PC-3 (cell line): Measurements from ENCODE around the gene CCNI. TPM values are rescaled to one million over a fixed set of nuclear protein-coding genes. Genes with fewer than 3 reads are reported as not detected.

Source experiments
- ATAC-seq: fragments of 200-7000 bp; cut with Tn5 transposase; 2 replicates; pipeline ENCODE4 v1.9.1; 2020; ENCODE audit warnings: mild to moderate bottlenecking, moderate library complexity
- BruUV-seq: library from RNA; stranded (reverse); fragments of 400-500 nt; replicated peaks from 2 replicates; lab custom pipeline; 2021; lab: Mats Ljungman, UMichigan
- CTCF ChIA-PET: fragments of 300-600 bp; sonication (Branson Sonifier 250); formaldehyde crosslinking; loops from one replicate; lab custom pipeline; 2022; ENCODE audit warnings: antibody characterized with exemption; lab: Charles Lee
- POLR2A ChIA-PET: fragments of 300-600 bp; sonication (Branson Sonifier 250); formaldehyde crosslinking; loops from one replicate; lab custom pipeline; 2022; ENCODE audit warnings: antibody characterized with exemption; ENCODE audit not compliant: unreplicated experiment; lab: Charles Lee
- DNase-seq: peaks from one replicate; pipeline ENCODE4 v3.0.0-alpha.2; 2015
- H2AFZ ChIP-seq: fragments of 300-600 bp; sonication (generic); 2 replicates; pipeline ENCODE4 v1.6.0; 2016; ENCODE audit warnings: antibody characterized with exemption, low read length
- H3F3A ChIP-seq: fragments of 300-600 bp; sonication (generic); one replicate; pipeline ENCODE4 v1.6.0; 2017; ENCODE audit warnings: antibody characterized with exemption, low read length, control low read depth, mild to moderate bottlenecking; ENCODE audit not compliant: unreplicated experiment
- H3K27ac ChIP-seq: fragments of 300-600 bp; sonication (generic); 2 replicates; pipeline ENCODE4 v1.5.1; 2016; ENCODE audit warnings: mild to moderate bottlenecking, low read length
- H3K27me3 ChIP-seq: fragments of 300-600 bp; sonication (generic); 2 replicates; pipeline ENCODE4 v1.6.1; 2016; ENCODE audit warnings: low read length, mixed read lengths
- H3K36me3 ChIP-seq: fragments of 300-600 bp; sonication (generic); 2 replicates; pipeline ENCODE4 v1.6.1; 2016; ENCODE audit warnings: low read depth, mixed run types, low read length, mixed read lengths
- H3K4me1 ChIP-seq: fragments of 300-600 bp; sonication (generic); 2 replicates; pipeline ENCODE4 v1.5.1; 2016; ENCODE audit warnings: low read length; ENCODE audit not compliant: insufficient read depth
- H3K4me2 ChIP-seq: fragments of 300-600 bp; sonication (generic); 2 replicates; pipeline ENCODE4 v1.6.0; 2016; ENCODE audit warnings: low read length
- H3K4me3 ChIP-seq: fragments of 300-600 bp; sonication (generic); 2 replicates; pipeline ENCODE4 v1.5.1; 2016; ENCODE audit warnings: mild to moderate bottlenecking, low read length, mixed read lengths
- H3K79me2 ChIP-seq: fragments of 300-600 bp; sonication (generic); 2 replicates; pipeline ENCODE4 v1.6.1; 2017; ENCODE audit warnings: low read length, mixed read lengths
- H3K9ac ChIP-seq: fragments of 300-600 bp; sonication (generic); 2 replicates; pipeline ENCODE4 v1.6.0; 2016; ENCODE audit warnings: mild to moderate bottlenecking, low read length
- H3K9me2 ChIP-seq: fragments of 300-600 bp; sonication (generic); replicated peaks from 2 replicates; pipeline ENCODE4 v1.6.1; 2016; ENCODE audit warnings: mixed run types, low read length, mixed read lengths
- H3K9me3 ChIP-seq: fragments of 300-600 bp; sonication (generic); 2 replicates; pipeline ENCODE4 v1.6.1; 2016; ENCODE audit warnings: low read length, mixed read lengths
- H4K20me1 ChIP-seq: fragments of 300-600 bp; sonication (generic); 2 replicates; pipeline ENCODE4 v1.6.1; 2016; ENCODE audit warnings: low read length, mixed read lengths
- EZH2 ChIP-seq: fragments of 300-600 bp; sonication (generic); IDR thresholded peaks from one replicate; pipeline ENCODE4 v1.6.1; 2017; ENCODE audit warnings: antibody characterized with exemption, mild to moderate bottlenecking, low read length; ENCODE audit not compliant: unreplicated experiment
- EZH2phosphoT487 ChIP-seq: fragments of 300-600 bp; sonication (generic); IDR thresholded peaks from 2 replicates; pipeline ENCODE4 v1.6.1; 2018; ENCODE audit warnings: mild to moderate bottlenecking, antibody characterized with exemption, low read length, borderline replicate concordance
- intact Hi-C: fragments of 100-400 bp; cut with micrococcal nuclease; formaldehyde crosslinking; loops from 2 replicates; pipeline ENCODE4 v1.9.0; 2023
- total RNA-seq: library from RNA; depleted of rRNA; stranded (reverse); fragments of >200 nt; gene quantifications from 2 replicates; pipeline ENCODE4 v1.2.3, GENCODE V29; 2014
- TF ChIP-seq, protein P1 (sequence below): fragments of 300-600 bp; sonication (generic); conservative IDR thresholded peaks from 2 replicates; pipeline ENCODE4 v1.5.1; 2017; ENCODE audit warnings: antibody characterized with exemption, low read depth, mild to moderate bottlenecking, low read length

Gene CCNI
- total RNA-seq, 1 experiment from 2014 or later = 60.1 TPM

DNA sequence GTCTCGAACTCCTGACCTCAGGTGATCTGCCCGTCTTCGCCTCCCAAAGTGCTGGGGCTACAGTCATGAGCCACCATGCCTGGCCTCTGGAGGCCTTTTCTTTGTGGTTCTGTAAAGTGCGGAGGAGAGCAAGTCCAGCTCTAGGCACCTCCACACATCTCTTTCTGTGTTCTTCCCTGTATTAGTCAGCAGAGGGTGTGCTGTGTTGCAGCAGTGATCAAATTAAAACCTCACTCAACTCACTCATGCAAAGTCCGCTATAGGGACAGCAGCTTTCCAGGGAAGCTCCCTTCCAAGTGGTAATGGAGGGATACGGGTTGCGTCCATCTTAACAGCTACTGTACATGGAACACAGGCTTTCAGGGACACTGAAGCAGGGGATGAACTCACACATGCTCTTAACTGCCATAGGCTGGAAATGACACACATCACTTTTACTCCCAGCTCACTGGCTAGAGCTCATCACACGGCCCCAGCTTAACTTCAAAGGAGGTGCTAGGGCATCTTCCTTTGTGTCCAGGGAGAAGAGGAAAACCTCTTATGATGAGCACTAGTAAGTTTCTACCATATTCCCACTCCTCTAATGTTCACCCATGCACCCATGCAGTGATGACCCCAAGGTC lies 45.2 kb upstream of the CCNI start:
- TF ChIP-seq, protein P1, sequence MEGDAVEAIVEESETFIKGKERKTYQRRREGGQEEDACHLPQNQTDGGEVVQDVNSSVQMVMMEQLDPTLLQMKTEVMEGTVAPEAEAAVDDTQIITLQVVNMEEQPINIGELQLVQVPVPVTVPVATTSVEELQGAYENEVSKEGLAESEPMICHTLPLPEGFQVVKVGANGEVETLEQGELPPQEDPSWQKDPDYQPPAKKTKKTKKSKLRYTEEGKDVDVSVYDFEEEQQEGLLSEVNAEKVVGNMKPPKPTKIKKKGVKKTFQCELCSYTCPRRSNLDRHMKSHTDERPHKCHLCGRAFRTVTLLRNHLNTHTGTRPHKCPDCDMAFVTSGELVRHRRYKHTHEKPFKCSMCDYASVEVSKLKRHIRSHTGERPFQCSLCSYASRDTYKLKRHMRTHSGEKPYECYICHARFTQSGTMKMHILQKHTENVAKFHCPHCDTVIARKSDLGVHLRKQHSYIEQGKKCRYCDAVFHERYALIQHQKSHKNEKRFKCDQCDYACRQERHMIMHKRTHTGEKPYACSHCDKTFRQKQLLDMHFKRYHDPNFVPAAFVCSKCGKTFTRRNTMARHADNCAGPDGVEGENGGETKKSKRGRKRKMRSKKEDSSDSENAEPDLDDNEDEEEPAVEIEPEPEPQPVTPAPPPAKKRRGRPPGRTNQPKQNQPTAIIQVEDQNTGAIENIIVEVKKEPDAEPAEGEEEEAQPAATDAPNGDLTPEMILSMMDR = no peak
- TF ChIP-seq EZH2 (no peak), EZH2phosphoT487 (no peak)
- Histone ChIP-seq H2AFZ (no peak overlapping the region), H3K9me3 (no peaks in the 10 kb centered on the region), H3K4me1 (no peaks in the 10 kb centered on the region), H3K4me3 (no peak overlapping the region), H3K9me2 (no peaks in the 10 kb centered on the region), H3K36me3 (no peaks in the 10 kb centered on the region), H4K20me1 (no peaks in the 10 kb centered on the region), H3K9ac (no peak overlapping the region), H3F3A (no peaks in the 10 kb centered on the region), H3K27ac (no peak overlapping the region), H3K4me2 (no peak overlapping the region), H3K79me2 (no peaks in the 10 kb centered on the region), H3K27me3 (no peaks in the 10 kb centered on the region)
- ATAC-seq (peak; percentile 61), DNase-seq (peak; percentile 3)
- intact Hi-C loops = no loop called here
- POLR2A ChIA-PET = no interaction called here
- CTCF ChIA-PET = interaction anchor here (0.6 to 1.3 kb wide), 3 partner anchors 21 to 82 kb away, joined by 3 to 7 read pairs (median 3); no protein-coding TSS in a partner anchor
- no TSS peak for BruUV-seq

DNA sequence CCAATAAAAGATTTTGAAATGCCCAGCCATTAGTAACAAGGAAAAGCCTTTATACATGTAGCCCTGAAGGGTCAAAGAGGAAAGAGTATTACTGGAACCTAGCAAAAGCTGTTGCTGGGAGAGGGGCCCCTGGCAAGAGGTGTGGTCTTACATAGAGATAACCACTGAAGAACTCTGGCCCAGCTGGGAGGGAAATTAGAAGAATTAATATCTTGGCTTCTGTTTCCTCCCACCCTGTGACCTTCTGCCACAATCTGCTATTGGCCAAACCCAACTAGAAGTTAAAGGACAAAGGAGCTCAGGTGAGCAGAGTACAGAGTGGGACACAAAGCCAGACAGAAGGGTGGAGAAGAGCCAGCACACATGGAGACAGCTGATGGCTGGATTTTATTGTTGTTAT lies 41.9 kb upstream of the CCNI start:
- Histone ChIP-seq H3K36me3 (no peaks in the 10 kb centered on the region), H3F3A (no peaks in the 10 kb centered on the region), H3K27me3 (no peaks in the 10 kb centered on the region), H2AFZ (no peak overlapping the region), H3K4me2 (no peak overlapping the region), H3K4me1 (no peaks in the 10 kb centered on the region), H3K4me3 (no peak overlapping the region), H3K9ac (no peak overlapping the region), H3K79me2 (no peaks in the 10 kb centered on the region), H3K9me2 (no peaks in the 10 kb centered on the region), H4K20me1 (no peaks in the 10 kb centered on the region), H3K9me3 (no peaks in the 10 kb centered on the region), H3K27ac (no peak overlapping the region)
- ATAC-seq = no peak
- BruUV-seq = no TSS peak
- DNase-seq = no peak
- intact Hi-C loops = no loop called here
- ChIA-PET CTCF (no interaction called here), POLR2A (no interaction called here)
- TF ChIP-seq EZH2 (no peak), EZH2phosphoT487 (no peak)
- TF ChIP-seq, protein P1 = no peak

DNA sequence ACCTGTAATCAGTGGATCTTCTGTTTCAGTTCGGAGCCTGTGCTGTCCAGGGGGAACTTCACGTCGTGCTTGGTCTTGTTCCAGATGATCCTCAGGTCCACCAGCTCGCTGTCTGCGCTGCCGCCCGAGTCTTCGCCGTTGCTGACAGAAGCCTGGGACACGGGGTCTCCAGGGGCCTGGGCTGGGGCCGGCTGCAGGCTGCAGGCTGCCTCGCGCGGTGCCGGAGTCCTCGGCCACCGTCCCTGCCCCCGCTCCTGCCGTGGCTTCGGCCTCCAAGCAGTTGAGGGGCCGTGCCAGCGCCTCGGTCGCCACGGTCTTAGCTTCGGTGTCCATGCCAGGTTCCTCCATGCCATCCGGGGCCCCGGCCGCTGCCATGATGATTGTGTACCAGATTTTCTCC lies 37.3 kb upstream of the CCNI start:
- Histone ChIP-seq H4K20me1 (no peaks in the 10 kb centered on the region), H2AFZ (no peak overlapping the region), H3K9me3 (no peaks in the 10 kb centered on the region), H3F3A (no peaks in the 10 kb centered on the region), H3K4me3 (no peak overlapping the region), H3K36me3 (no peaks in the 10 kb centered on the region), H3K4me2 (no peak overlapping the region), H3K27me3 (no peaks in the 10 kb centered on the region), H3K27ac (no peak overlapping the region), H3K9ac (no peak overlapping the region), H3K79me2 (no peaks in the 10 kb centered on the region), H3K4me1 (no peaks in the 10 kb centered on the region), H3K9me2 (no peaks in the 10 kb centered on the region)
- ATAC-seq = no peak
- BruUV-seq = no TSS peak
- CTCF ChIA-PET = no interaction called here
- DNase-seq = no peak
- POLR2A ChIA-PET = no interaction called here
- TF ChIP-seq, protein P1 = no peak
- TF ChIP-seq EZH2phosphoT487 (no peak), EZH2 (no peak)
- intact Hi-C loops = no loop called here
